PFSK-1 (cell line): ENCODE measurements around the gene TRIM44.

Experiments used
- POLR2AphosphoS5 ChIP-seq: IDR thresholded peaks from 2 replicates; pipeline ENCODE4 v1.6.1; 2012; ENCODE audit warnings: low read depth, mild to moderate bottlenecking, control low read depth, low read length, moderate library complexity
- TF ChIP-seq, protein P1 (sequence below), 2 experiments: IDR thresholded peaks; 2 replicates each; pipeline versions ENCODE4 v1.6.1 to v1.8.0; 2011 to 2012; ENCODE audit warnings: low read depth in 2 of 2, low read length in 2 of 2, control low read depth in 1 of 2, inconsistent platforms in 1 of 2, mild to moderate bottlenecking in 1 of 2, moderate library complexity in 1 of 2; ENCODE audit not compliant: insufficient read depth in 1 of 2

GRCh38 chr11:35836205-35836604, 173.6 kb downstream of the TRIM44 start:
- TF ChIP-seq POLR2AphosphoS5 = no peak
- TF ChIP-seq, protein P1, sequence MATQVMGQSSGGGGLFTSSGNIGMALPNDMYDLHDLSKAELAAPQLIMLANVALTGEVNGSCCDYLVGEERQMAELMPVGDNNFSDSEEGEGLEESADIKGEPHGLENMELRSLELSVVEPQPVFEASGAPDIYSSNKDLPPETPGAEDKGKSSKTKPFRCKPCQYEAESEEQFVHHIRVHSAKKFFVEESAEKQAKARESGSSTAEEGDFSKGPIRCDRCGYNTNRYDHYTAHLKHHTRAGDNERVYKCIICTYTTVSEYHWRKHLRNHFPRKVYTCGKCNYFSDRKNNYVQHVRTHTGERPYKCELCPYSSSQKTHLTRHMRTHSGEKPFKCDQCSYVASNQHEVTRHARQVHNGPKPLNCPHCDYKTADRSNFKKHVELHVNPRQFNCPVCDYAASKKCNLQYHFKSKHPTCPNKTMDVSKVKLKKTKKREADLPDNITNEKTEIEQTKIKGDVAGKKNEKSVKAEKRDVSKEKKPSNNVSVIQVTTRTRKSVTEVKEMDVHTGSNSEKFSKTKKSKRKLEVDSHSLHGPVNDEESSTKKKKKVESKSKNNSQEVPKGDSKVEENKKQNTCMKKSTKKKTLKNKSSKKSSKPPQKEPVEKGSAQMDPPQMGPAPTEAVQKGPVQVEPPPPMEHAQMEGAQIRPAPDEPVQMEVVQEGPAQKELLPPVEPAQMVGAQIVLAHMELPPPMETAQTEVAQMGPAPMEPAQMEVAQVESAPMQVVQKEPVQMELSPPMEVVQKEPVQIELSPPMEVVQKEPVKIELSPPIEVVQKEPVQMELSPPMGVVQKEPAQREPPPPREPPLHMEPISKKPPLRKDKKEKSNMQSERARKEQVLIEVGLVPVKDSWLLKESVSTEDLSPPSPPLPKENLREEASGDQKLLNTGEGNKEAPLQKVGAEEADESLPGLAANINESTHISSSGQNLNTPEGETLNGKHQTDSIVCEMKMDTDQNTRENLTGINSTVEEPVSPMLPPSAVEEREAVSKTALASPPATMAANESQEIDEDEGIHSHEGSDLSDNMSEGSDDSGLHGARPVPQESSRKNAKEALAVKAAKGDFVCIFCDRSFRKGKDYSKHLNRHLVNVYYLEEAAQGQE (IDR thresholded peaks at IDR 0.05; ENCODE audit: insufficient read depth in 1 of 2, low read depth in 2 of 2, low read length in 2 of 2) = no peak
